Stimulated activated CD8-positive, alpha-beta memory T cell treated with anti-CD3 and anti-CD28 coated beads, Interleukin-7, amount 100 ng/mL, for 24 hours (primary cell): ENCODE results near the gene ELOA.
A peak's percentile ranks its signal among the peaks of the same experiment; 100 is the strongest.
"Not testable (repeated sequence)": the region's sequence is repeated elsewhere in the genome, so short reads cannot be mapped to it uniquely, and the experiment has no call there.

ENCODE experiments used
- DNase-seq: peaks from one replicate; pipeline ENCODE4 v3.0.0-alpha.2; 2020; ENCODE audit warnings: low read depth

The ELOA gene

GRCh38 chr1:23733281-23733680 is 10.0 kb upstream of the ELOA start:
- DNase-seq = not testable (repeated sequence)

- no peak for DNase-seq
Observed at GRCh38 chr1:23736437-23737134, 6.7 kb upstream of the ELOA start.

GRCh38 chr1:23741609-23742008 is 1.7 kb upstream of the ELOA start:
- DNase-seq = no peak

GRCh38 chr1:23742670-23743286 is 493 bp upstream of the ELOA start:
- DNase-seq = peak; percentile 9

GRCh38 chr1:23745515-23745914 is 2.2 kb downstream of the ELOA start:
- no peak for DNase-seq

- no peak for DNase-seq
Observed at GRCh38 chr1:23748016-23748415, 4.7 kb downstream of the ELOA start.

GRCh38 chr1:23751050-23751814 is 8.0 kb downstream of the ELOA start:
- DNase-seq = no peak

GRCh38 chr1:23751815-23752200 is 8.5 kb downstream of the ELOA start:
- DNase-seq = no peak

GRCh38 chr1:23752909-23753308 is 9.6 kb downstream of the ELOA start:
- DNase-seq = no peak

- DNase-seq = no peak
Observed at GRCh38 chr1:23756676-23757075, 13.4 kb downstream of the ELOA start.

GRCh38 chr1:23757812-23758211 is 14.5 kb downstream of the ELOA start:
- no peak for DNase-seq

GRCh38 chr1:23759277-23759676 is 16.0 kb downstream of the ELOA start:
- DNase-seq = no peak

- no peak for DNase-seq
Observed at GRCh38 chr1:23763041-23763577, 19.8 kb downstream of the ELOA start.

GRCh38 chr1:23768733-23769132 is 25.5 kb downstream of the ELOA start:
- DNase-seq = no peak

GRCh38 chr1:23772049-23772853 is 29.0 kb downstream of the ELOA start:
- peak; percentile 76 for DNase-seq

- DNase-seq = no peak
Observed at GRCh38 chr1:23772854-23773242, 29.6 kb downstream of the ELOA start.

GRCh38 chr1:23774174-23774880 is 31.1 kb downstream of the ELOA start:
- no peak for DNase-seq

- no peak for DNase-seq
Observed at GRCh38 chr1:23776217-23776616, 32.9 kb downstream of the ELOA start.

GRCh38 chr1:23777979-23778814 is 34.9 kb downstream of the ELOA start, which contains the start of gene PITHD1:
Gene PITHD1, plus strand, starts transcription at chr1:23778418. Its CDS starts 98 bp downstream, at chr1:23778516.
- DNase-seq = peak; percentile 43

- no peak for DNase-seq
Observed at GRCh38 chr1:23779826-23780371, 36.6 kb downstream of the ELOA start.
